ENCODE data around the gene C1orf122.

Gene C1orf122

DNA sequence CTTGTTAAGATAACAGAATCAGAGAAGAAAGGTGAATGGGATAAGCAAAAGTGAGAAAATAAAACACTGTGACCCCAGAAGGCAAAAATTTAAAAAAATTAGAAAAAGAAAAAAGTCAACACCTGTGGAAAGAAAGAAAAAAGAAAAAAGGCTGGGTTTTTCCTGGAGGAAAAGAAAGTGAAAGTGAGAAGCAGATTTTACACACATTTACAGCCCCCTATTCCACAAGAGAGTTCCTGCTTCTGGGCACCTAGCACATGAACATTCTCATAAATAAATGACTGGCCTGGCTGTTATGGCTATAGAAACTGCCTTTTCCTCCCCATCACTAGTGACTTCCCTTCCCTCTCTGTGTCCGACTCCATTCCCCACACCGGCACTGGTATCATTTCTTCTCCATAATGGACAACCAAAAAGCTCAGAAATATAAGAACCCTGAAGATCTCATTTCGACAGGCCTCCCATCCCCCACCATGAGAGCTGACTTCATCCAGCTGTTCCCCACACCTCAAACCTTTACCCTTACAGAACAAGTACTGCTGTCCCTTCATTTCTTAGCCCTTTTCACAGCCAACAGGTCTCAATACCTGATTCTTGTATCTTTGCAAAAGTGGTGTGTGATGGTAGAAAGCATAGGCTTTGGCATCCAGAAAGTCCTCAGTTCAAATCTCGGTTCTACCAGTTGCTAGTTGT lies 39.2 kb downstream of the C1orf122 start:
- Mint-ChIP-seq H3K9me3 (no peaks in the 10 kb centered on the region), H3K4me1 (ENCODE audit: low read depth) (peaks cover 55% of the 10 kb centered on the region), H3K27me3 (no peaks in the 10 kb centered on the region), H3K4me3 (peak overlapping the region; percentile 28), H3K36me3 (ENCODE audit: low read depth) (peaks cover 69% of the 10 kb centered on the region), H3K27ac (peak overlapping the region; percentile 72)
- no peak for DNase-seq

DNA sequence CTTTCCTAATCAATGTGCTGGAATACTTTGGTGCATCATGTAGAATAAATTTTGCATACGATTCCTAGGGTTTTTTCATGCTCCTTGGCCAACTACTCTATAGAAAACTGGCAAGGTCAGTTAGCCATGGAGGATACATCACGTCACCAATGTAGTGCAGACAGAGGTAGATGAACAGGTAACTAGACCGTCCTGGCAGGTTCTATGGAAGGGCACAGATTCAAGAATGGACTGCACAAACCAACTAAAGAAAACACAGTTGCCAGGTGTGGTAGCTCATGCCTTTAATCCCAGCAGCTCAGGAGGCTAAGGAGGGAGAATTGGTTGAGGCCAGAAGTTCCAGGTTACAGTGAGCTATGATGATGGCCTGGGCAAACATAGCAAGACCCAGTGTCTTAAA lies 41.9 kb downstream of the C1orf122 start:
- H3K27me3 Mint-ChIP-seq: no peaks in the 10 kb centered on the region
- no peaks in the 10 kb centered on the region for H3K9me3 Mint-ChIP-seq
- H3K27ac Mint-ChIP-seq: no peak overlapping the region
- peaks cover 57% of the 10 kb centered on the region for H3K36me3 Mint-ChIP-seq (ENCODE audit: low read depth)
- peaks cover 60% of the 10 kb centered on the region for H3K4me1 Mint-ChIP-seq (ENCODE audit: low read depth)
- no peak for DNase-seq
- H3K4me3 Mint-ChIP-seq: no peak overlapping the region

DNA sequence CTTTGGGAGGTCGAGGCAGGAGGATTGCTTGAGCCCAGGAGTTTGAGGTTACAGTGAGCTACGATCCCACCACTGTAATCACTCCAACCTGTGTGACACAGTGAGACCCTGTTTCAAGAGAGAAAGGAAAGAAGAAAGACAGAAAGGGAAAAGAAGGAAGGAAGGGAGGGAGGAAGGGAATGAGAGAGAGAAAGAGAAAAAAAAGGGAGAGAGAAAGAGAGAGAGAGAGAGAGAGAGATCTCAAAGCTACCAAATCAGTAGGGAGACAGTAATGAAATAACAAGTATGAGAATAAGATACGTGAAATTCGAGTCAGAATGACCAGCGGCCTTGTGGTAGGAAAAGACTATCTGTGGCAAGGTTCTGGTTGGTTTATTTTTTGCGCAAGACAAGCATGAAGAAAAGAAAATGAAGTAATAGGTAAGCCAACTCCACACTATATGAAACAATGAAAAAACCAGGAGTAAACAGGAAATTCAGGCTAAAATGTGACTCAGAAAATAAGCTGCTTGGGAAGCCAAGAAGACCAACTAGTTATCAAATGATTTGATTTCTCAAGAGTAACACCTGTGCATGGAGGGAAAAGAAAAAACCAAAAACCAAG lies 42.9 kb downstream of the C1orf122 start:
- DNase-seq: no peak
- peaks cover 57% of the 10 kb centered on the region for H3K36me3 Mint-ChIP-seq (ENCODE audit: low read depth)
- no peak overlapping the region for H3K27ac Mint-ChIP-seq
- H3K27me3 Mint-ChIP-seq: no peaks in the 10 kb centered on the region
- no peaks in the 10 kb centered on the region for H3K9me3 Mint-ChIP-seq
- no peak overlapping the region for H3K4me3 Mint-ChIP-seq
- peaks cover 60% of the 10 kb centered on the region for H3K4me1 Mint-ChIP-seq (ENCODE audit: low read depth)

DNA sequence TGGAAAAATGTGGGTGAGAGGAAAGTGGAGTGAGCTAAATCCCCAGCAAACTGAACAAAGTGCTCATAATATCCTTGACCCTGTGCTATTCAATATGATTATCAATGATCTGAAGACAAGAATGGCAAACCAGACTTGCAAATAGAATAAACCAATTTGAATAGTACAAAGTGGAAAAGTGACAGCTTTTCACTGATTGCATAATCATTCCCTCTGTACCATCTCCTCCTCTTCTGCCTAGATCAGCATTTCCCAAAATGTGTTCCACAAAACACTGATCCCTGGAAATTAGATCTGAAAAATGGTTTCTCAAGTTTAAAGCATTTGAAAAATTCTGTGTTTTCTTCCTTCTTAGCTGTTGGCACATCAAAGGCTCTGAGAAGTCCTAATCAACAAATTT lies 43.7 kb downstream of the C1orf122 start:
- H3K4me1 Mint-ChIP-seq (ENCODE audit: low read depth): peaks cover 53% of the 10 kb centered on the region
- peaks cover 55% of the 10 kb centered on the region for H3K36me3 Mint-ChIP-seq (ENCODE audit: low read depth)
- no peaks in the 10 kb centered on the region for H3K27me3 Mint-ChIP-seq
- H3K9me3 Mint-ChIP-seq: no peaks in the 10 kb centered on the region
- no peak for DNase-seq
- H3K4me3 Mint-ChIP-seq: no peak overlapping the region
- H3K27ac Mint-ChIP-seq: no peak overlapping the region

DNA sequence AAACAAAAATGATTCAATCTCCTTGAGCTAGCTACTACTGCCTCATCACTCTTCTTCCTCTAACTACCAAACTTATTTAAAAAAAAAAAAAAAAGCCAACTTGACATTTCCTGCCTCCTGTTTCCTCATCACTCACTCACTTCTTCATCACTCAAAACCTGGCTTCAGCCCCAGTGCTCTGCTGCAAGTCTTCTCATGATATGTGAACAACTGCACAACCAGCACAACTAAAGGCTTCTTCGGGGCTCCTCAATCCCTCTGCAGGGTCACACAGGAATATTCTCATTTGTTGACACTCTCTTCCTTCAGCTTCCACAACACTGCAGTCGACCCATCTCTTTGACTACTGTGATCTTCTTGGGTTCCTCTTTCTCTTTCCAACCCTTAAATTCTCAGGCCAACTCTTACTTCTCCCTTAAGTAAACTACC lies 44.2 kb downstream of the C1orf122 start:
- Mint-ChIP-seq H3K27me3 (no peaks in the 10 kb centered on the region), H3K4me3 (no peak overlapping the region), H3K4me1 (ENCODE audit: low read depth) (peaks cover 51% of the 10 kb centered on the region), H3K9me3 (no peaks in the 10 kb centered on the region), H3K36me3 (ENCODE audit: low read depth) (peaks cover 54% of the 10 kb centered on the region), H3K27ac (no peak overlapping the region)
- no peak for DNase-seq

DNA sequence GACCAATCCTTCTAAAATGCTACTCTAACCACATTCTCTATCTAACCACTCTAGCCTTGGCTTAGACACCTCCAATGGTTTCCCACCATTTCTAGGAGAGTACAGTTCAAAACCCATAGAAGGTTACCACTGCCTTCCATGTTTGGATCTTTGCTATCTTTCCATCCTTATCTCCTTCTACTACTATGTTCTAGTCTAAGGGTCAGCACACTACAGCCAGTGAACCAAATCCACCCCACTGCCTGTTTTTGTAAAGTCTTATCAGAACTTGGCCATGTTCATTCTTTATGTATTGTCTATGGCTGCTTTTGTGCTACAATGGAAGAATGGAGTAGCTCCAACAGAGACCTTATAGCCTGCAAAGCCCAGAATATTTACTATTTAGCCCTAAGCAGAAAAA lies 45.6 kb downstream of the C1orf122 start:
- no peak overlapping the region for H3K4me3 Mint-ChIP-seq
- peak overlapping the region; percentile 68 for H3K27ac Mint-ChIP-seq
- no peaks in the 10 kb centered on the region for H3K9me3 Mint-ChIP-seq
- peaks cover 55% of the 10 kb centered on the region for H3K36me3 Mint-ChIP-seq (ENCODE audit: low read depth)
- H3K27me3 Mint-ChIP-seq: no peaks in the 10 kb centered on the region
- H3K4me1 Mint-ChIP-seq (ENCODE audit: low read depth): peaks cover 52% of the 10 kb centered on the region
- no peak for DNase-seq

DNA sequence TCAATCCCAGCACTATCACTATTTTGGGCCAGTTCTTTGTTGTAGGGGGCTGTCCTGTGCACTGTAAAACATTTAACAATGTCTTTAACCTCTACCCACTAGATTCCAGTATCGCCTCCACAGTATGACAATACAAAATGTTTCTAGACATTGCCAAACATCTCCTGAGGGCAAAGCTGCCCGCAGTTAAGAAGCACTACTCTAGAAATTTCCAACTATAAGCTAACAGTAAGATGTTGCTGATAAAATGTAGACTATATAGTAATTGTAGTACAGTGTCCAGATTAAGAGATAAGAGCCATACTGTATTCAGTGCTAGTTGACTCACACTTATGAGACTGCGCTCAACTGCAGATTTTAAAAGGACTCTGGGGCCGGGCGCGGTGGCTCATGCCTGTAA lies 46.8 kb downstream of the C1orf122 start:
- Mint-ChIP-seq H3K27ac (peak overlapping the region; percentile 53), H3K27me3 (no peaks in the 10 kb centered on the region), H3K4me3 (no peak overlapping the region)

More for the DNA sequence above, 46.8 kb downstream of the C1orf122 start:
- DNase-seq: no peak
- Mint-ChIP-seq H3K4me1 (ENCODE audit: low read depth) (peaks cover 50% of the 10 kb centered on the region), H3K9me3 (no peaks in the 10 kb centered on the region), H3K36me3 (ENCODE audit: low read depth) (peaks cover 53% of the 10 kb centered on the region)

Data from activated T-cell treated with anti-CD3 and anti-CD28 coated beads, Interleukin-2, amount 50 U/mL, for 24 hours (primary cell).